ENCODE measurements around the gene MAPKBP1. TPM values are rescaled to one million over a fixed set of nuclear protein-coding genes. Genes with fewer than 3 reads are reported as not detected.

MAPKBP1 gene
- total and polyA plus RNA-seq, 2 of the 4 experiments (the other 2 are of a cell fraction): 12.5 to 15.3 TPM

DNA sequence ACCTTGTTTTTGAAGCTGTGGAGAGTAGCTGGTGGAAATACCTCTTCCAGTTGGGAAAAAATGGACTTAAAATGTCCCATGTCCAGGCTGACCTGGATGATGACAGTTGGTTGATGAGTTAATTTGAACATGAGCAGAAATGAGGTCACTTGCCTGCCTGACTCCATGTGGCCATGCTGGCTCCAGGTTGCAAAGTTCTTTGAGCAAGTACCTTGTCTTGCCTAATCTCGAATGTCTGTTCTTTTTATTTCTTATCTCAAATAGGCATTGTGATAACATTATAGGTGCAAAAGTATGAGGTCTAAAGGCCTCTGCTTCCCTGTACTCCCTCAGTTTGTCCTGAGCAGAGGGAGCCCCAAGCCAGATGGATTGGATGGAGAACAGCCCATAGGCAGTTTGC, 9.0 kb downstream of the MAPKBP1 start:
- ATAC-seq (ENCODE audit: low read depth) (no peak), DNase-seq (no peak)
- no peak overlapping the region for H3K18ac ChIP-seq (ENCODE audit: low read depth, low read length)
- in situ Hi-C loops (cut with MboI; ENCODE audit: low sequenced_read_pairs) (no loop called here), intact Hi-C loops (cut with micrococcal nuclease) (no loop called here), dilution Hi-C loops (cut with HindIII; ENCODE audit: low sequenced_read_pairs, unreplicated experiment) (no loop called here)
- H4K91ac ChIP-seq (ENCODE audit: insufficient read depth, low read depth, low read length): no peak overlapping the region
- H3K27me3 ChIP-seq (ENCODE audit: control insufficient read depth, insufficient read depth, low read length): no peaks in the 10 kb centered on the region
- ChIA-PET POLR2A (ENCODE audit: unreplicated experiment) (interaction anchor here (0.6 kb wide), 1 partner anchor 142 kb away, joined by 12 read pairs; no protein-coding TSS in a partner anchor), CTCF (no interaction called here)
- H3K23ac ChIP-seq (ENCODE audit: low read depth, low read length): 0 out of 2 replicates have a peak overlapping the region, but pooled peaks have one; percentile 5
- H3K36me3 ChIP-seq (ENCODE audit: control insufficient read depth, insufficient read depth, low read length): no peaks in the 10 kb centered on the region
- no peak overlapping the region for H2BK120ac ChIP-seq (ENCODE audit: low read depth, low read length)
- no peak overlapping the region for H3K27ac ChIP-seq (ENCODE audit: insufficient read depth, low read length)
- H2BK15ac ChIP-seq (ENCODE audit: low read depth, low read length): no peak overlapping the region
- no peak overlapping the region for H3K9ac ChIP-seq (ENCODE audit: low read depth, low read length)
- H4K20me1 ChIP-seq (ENCODE audit: insufficient read depth, low read length): peaks cover 14% of the 10 kb centered on the region; the same call in 1 of the 2 replicates
- H2AK5ac ChIP-seq (ENCODE audit: low read depth, low read length): no peak overlapping the region
- TF ChIP-seq MAFK (IDR thresholded peaks at IDR 0.05; ENCODE audit: low read depth, low read length) (no peak), CHD1 (IDR thresholded peaks at IDR 0.05; ENCODE audit: low read depth, low read length) (no peak), BHLHE40 (IDR thresholded peaks at IDR 0.05; ENCODE audit: low read depth, low read length) (no peak), CTCF (conservative IDR thresholded peaks at IDR 0.05; ENCODE audit: low read depth, low read length) (no peak), MAZ (IDR thresholded peaks at IDR 0.05; ENCODE audit: borderline replicate concordance, low read depth, low read length) (no peak), ELK1 (IDR thresholded peaks at IDR 0.05; ENCODE audit: borderline replicate concordance, low read depth, low read length) (no peak), RAD21 (IDR thresholded peaks at IDR 0.05; ENCODE audit: low read length) (no peak), POLR2A (IDR thresholded peaks at IDR 0.05; ENCODE audit: low read depth, low read length) (no peak), MXI1 (IDR thresholded peaks at IDR 0.05; ENCODE audit: borderline replicate concordance, low read depth, low read length) (no peak), NFE2L2 (IDR thresholded peaks at IDR 0.05; ENCODE audit: low read depth, low read length) (no peak), CEBPB (IDR thresholded peaks at IDR 0.05; ENCODE audit: low read depth, low read length) (no peak), FOS (IDR thresholded peaks at IDR 0.05; ENCODE audit: low read depth, low read length) (no peak), RCOR1 (IDR thresholded peaks at IDR 0.05; ENCODE audit: insufficient replicate concordance, low read length) (no peak)
- TF ChIP-seq, protein P1, sequence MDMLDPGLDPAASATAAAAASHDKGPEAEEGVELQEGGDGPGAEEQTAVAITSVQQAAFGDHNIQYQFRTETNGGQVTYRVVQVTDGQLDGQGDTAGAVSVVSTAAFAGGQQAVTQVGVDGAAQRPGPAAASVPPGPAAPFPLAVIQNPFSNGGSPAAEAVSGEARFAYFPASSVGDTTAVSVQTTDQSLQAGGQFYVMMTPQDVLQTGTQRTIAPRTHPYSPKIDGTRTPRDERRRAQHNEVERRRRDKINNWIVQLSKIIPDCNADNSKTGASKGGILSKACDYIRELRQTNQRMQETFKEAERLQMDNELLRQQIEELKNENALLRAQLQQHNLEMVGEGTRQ (IDR thresholded peaks at IDR 0.05; ENCODE audit: low read depth, low read length): no peak
- no peak overlapping the region for H3K4me2 ChIP-seq (ENCODE audit: low read depth, low read length)
- no CpG with 5 or more reads among the region's 1 CpG for WGBS, 2 experiments (ENCODE audit: extremely low coverage in 2 of 2, insufficient read length in 1 of 2)
- peaks cover 7% of the 10 kb centered on the region for H3K9me1 ChIP-seq (ENCODE audit: insufficient read depth, low read length)
- no peaks in the 10 kb centered on the region for H3K9me3 ChIP-seq (ENCODE audit: control insufficient read depth, insufficient read depth, low read length)
- H2BK20ac ChIP-seq (ENCODE audit: low read depth, low read length): no peak overlapping the region
- H3K79me1 ChIP-seq (ENCODE audit: low read depth in 1 of 2, low read length in 2 of 2): peaks cover 27 to 68% of the 10 kb centered on the region in 2 experiments
- BruUV-seq (replicated peaks): no TSS peak
- H3K14ac ChIP-seq (replicated peaks; ENCODE audit: low read depth, low read length): no peak overlapping the region
- H2AFZ ChIP-seq (replicated peaks; ENCODE audit: low read length, poor library complexity): no peak overlapping the region
- H4K5ac ChIP-seq (ENCODE audit: low read depth, low read length): no peak overlapping the region
- no peak overlapping the region for H2BK5ac ChIP-seq (ENCODE audit: low read depth, low read length, poor library complexity, severe bottlenecking)
- H3K4me3 ChIP-seq (ENCODE audit: insufficient read depth, low read depth, low read length): no peak overlapping the region
- H4K8ac ChIP-seq (ENCODE audit: low read depth in 2 of 2, low read length in 2 of 2): no peak overlapping the region
- H3K4me1 ChIP-seq (ENCODE audit: control insufficient read depth, insufficient read depth, low read length): peaks cover 8% of the 10 kb centered on the region
- no peak overlapping the region for H3K56ac ChIP-seq (ENCODE audit: extremely low read depth, insufficient read depth, low read length)
- H3K4ac ChIP-seq (ENCODE audit: low read depth, low read length): no peak overlapping the region
- H2AK9ac ChIP-seq (replicated peaks; ENCODE audit: low read depth, low read length, poor library complexity): no peak overlapping the region
